ENCODE data around the gene WBP2NL.

DNA sequence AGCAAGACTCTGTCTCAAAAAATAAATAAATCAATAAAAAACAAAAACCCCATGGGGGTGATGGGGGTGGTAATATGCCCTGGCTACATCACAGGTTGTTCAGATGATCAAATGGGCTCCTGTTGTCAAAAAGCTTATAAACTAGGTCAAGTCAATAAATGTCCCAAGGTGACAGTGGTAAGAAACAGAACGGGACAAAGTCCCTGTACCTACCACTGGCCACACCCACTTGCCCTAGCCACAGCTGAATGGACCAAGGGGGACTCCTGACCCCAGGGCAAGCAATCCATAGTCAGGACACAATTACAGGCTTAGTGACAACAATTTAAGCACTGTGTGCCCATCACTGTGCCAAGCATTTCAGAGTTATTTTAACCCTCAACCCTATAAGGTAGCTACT lies 66.0 kb downstream of the WBP2NL start:
- TF ChIP-seq FOXP2 (optimal IDR thresholded peaks at IDR 0.05; ENCODE audit: borderline replicate concordance, extremely low read depth, extremely low read length, insufficient read depth) = no peak
- TF ChIP-seq POLR2AphosphoS5 (IDR thresholded peaks at IDR 0.05; ENCODE audit: low read depth, low read length) = no peak

Measured in PFSK-1 (cell line).